CD4-positive, alpha-beta T cell treated with Interleukin-2 at 100 ng/mL for 4 hours (primary cell): ENCODE measurements around the gene SUPT16H.

Experiments used
- DNase-seq: peaks from one replicate; pipeline ENCODE4 v3.0.0-alpha.2; 2020; ENCODE audit warnings: low spot score

Gene SUPT16H

DNA sequence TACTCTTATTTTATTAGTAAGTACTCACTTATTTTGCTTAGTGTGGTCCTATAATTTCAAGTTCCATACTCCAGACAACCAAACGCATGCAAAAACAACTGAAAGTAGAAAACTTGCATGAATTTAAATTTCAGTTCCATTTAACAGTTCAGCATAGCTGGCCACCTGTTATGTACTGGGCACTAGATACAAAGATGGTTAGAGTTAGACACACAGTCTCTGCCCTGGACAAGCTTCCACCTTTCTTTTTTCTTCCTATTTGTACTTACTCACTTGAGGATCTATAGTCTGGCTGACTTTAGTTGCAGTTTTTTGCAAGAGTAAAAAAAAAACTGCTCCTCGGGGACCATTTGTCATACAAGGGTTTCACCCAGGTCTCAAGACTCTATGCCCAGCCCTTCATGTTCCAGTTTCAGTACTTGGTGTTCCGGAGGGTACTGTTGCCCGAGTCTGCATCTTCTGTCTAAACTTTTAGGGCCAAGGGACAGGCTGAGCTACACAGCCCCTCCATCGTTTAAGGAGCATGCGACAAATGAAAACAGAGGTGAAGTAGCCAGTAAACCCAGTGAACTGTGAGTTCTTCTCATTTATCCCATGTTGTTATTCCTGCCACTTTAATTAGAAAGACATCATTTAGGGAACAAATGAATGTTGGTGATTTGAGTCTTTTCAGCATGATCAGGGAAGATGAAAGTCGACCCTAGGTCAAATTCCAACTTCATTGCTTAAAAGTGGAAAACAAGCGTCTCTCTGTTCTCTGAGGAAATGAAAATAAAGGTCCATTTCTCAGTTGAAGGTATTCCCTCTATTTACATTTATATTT, 81.6 kb downstream of the SUPT16H start:
- no peak for DNase-seq
